GM18868 (cell line): Measurements from ENCODE around the gene PARP11.

Experiments
- ATAC-seq: cut with Tn5 transposase; IDR thresholded peaks from one replicate; pipeline ENCODE4 v1.9.1; 2021; ENCODE audit warnings: mild to moderate bottlenecking, moderate library complexity; ENCODE audit not compliant: unreplicated experiment

Gene PARP11

DNA sequence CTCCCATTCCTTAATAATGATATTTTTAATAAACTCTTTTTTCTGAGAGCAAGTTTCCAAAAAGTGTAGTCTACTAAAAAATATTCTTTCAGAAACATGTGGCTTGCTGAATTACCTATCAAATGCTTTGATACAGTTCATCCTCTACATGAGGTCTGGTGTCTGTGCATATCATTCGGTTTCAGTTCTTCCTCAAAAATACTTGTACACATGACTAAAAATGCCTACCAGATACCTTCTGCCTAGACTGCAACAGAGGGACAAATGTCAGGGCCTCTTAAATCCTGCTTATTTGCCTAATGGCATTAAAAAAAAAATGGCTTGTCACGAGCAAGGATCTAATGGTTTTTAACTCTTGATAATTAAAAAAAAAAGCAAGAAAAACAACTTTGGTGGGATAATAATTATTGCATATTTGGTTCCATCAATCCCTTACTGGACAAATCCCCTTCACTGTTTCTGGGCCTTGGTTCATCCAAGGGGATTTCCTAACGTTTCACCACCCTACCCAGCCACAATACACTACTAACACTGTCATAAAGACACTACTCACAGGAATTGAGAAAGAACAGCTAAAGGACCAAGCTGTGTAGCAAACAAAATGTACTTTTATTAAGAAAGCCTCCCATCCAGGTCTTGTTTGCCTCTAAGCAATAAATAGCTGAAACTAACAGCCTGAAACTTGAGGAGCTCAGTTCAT lies 45.7 kb downstream of the PARP11 start:
- peak; percentile 70 for ATAC-seq

DNA sequence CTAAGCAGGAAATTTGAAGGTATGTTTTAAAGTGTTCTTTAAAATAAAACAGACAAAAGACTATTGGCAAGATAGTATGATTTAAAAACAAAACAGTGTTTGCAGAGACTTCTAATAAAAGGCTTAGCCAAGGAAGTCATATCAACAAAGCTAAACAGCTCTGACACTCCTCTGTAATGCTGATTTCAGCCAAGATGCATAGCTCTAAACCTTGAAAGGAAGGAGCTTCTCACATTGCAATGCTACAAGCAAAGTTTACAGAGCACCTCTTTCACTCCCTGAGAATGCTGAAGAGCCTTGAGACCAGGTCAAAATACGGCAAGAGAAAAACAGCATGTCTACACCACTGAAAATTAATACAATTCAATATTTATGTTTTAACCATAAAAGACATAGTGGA lies 51.8 kb downstream of the PARP11 start:
- ATAC-seq, result no peak

DNA sequence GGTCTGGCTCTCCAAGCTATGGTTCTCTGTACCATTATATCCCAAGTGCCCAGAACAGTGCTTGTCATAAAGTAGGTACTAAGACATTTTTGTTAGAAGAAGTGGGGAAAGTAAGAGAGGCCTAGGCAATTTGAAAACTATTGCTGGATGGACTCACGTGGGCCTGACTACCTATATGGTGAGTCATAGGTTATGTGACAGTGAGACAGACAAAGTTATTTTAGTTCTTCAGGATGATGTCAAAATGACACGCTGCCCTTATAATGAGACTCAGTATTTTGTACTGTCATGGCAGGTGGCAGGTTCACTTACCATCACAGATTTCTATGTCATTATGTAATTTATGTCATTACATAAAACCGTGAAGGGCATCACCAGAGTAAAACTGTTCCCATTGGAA lies 53.1 kb downstream of the PARP11 start:
- no peak for ATAC-seq

DNA sequence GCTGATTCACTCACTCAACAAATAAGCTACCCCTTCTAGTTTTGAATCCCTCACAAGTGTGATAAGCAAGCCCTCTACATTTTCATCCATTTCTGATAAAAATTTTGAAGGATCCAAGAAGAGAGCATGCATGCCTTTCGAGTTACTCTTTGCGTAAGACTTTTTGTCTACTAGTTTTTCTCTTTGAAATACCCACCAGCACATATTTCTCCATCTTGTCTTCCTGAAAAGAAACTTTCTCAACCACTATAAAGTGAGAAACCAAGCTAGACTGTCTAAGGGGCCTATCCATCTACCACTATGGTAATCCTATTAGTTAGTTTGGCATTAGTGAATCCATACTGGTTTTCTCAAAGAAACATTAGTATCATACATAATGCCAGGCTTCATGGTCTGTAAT lies 56.9 kb downstream of the PARP11 start:
- no peak for ATAC-seq

DNA sequence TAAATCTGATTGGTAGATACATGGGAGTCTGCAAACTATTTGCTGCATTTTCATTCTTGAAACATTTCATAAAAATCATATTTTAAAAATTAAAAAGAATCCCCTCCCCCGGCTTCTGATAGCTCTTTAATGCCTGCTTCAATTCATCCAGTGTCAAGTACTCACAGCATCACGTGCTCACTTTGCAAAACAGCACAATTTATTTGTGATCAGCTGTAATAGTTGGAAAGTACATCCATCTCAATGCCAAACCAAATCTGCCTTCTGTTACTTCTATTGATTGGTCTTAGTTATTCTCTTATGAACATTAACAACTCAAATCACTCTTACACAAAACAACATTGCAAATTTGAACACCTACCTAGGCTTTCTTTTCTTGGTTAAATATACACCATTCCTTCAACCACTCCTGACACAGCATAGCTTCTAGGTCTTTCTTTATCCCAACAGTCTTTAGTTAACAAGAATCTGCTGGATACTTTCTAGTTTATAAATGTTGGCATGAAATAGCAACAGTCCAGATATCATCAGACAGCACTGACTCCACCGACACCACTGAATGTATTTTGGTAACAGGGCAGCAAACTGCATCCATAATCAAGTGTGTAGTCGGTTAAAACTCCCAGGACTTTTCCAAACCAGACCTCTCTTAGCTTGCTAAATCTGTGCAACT lies 58.0 kb downstream of the PARP11 start:
- no peak for ATAC-seq

DNA sequence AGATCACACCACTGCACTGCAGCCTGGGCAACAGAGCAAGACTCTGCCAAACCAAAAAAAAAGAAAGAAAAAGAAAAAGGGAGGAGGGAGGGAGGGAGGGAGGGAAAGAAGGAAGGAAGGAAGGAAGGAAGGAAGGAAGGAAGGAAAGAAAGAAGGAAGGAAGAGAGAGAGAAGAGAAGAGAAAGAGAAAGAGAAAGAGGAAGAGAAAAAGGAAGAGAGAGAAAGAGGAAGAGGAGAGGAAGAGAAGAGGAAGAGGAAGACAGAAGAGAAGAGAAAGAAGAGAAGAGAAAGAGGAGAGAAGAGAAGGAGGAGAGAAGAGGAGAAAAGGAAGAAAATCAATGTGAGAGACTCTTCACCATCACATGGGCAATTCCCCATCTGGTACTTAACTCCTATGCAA lies 62.7 kb downstream of the PARP11 start:
- ATAC-seq, result no peak

DNA sequence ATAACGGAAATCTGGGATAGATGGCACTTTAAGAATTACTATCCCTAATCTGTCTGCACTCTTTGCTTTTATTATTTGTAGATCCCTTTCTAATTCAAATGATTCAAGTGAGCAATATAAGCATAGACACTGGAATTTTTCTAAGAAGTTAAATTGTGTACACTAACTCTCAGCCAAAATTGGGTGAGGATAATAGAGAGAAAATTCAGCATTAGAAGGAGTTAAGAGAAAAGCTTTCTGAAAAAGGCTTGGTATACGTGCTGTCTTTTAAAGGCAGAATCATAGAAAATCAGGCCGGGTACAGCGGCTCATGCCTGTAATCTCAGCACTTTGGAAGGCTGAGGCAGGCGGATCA lies 63.2 kb downstream of the PARP11 start:
- ATAC-seq, result no peak

DNA sequence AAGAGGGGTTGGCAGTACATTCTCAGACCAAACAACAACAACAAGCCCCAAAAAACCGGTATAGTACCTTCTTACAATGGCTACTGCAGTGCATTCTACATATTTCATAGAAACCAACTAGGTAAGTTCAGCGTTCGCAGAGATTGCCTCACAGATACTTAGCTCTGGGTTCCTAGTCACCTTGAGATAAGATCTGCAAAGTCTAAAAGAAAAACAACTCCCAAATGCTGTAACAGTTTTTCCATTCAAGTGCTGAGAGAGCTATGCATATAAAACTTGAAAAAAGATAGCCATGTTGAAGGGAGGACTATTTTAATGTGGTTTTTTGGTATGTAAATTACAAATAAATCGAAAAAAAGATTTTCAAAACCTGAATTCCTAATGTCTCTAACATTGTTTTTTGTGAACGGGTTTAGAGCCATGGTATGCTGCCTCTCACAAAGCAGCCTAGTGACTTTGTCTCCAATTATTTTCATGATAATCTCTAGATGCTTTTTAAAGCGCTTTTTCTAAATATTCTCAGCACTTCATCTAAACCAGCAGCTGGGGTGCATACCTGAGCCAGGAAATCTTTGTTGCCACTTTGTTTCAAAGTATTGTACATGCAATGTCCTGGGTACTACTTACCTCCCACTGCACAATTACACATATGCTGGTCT lies 63.7 kb downstream of the PARP11 start:
- no peak for ATAC-seq

DNA sequence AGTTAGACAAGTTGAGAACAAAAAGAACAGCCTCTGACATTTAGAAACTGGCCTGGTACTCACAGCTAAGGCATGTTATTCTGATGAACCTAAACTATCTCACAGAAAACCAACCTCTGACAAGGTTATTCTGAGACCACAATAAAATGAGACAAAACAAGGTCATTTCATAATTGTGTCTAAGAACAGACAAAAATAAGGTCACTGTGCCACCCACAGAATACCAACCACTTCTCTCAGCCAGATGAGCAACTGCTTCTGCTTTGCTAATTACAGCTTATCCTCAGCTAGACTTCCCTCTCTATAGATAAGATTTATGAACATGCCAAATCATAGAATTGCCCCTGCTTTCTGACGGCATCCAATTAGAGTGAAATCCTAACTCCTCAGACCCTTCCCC lies 68.1 kb downstream of the PARP11 start:
- no peak for ATAC-seq

DNA sequence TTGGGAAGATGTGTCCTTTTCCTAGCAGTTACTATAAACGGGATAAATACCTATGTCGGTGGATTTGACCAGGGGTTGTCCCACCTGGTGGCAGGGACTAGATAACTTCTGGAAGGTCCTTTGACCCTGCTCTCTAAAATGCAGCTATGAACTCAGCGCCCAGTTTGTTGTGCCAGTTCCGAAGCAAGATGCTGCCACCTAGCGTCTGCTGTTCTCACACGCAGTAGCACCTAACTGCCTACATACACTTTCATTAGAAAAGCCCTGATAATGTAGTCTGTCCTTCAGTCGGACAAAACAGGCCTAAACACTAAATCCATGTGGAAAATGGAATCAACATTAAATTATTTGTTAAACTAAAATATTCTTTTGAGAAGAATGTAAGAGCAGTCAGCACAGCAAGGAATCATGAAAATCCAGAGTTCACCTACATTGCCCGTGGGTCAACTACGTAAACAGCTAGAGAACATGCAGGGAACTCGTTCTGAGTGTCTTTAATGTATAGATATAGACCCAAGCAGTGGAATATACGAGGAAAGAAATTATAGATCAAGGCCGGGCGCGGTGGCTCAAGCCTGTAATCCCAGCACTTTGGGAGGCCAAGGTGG lies 69.2 kb downstream of the PARP11 start:
- no peak for ATAC-seq

DNA sequence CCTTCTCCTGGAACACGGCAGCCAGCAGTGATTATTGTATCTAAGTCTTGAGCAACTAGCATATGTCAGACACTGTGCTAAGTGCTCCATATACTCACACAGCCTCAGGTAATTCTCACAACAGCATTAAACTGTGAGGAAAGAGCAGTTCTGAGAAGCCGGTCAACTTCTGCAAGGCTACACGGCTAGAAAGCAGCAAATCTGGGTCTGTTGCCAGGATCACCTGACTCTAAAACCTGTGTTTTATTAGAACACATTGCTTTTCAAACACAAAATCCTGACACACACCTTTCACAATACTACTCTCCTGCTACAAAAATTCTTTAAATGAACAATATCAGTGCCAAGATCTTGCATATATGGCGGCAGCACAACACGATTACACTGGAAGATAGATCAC lies 70.5 kb downstream of the PARP11 start:
- ATAC-seq, result no peak

DNA sequence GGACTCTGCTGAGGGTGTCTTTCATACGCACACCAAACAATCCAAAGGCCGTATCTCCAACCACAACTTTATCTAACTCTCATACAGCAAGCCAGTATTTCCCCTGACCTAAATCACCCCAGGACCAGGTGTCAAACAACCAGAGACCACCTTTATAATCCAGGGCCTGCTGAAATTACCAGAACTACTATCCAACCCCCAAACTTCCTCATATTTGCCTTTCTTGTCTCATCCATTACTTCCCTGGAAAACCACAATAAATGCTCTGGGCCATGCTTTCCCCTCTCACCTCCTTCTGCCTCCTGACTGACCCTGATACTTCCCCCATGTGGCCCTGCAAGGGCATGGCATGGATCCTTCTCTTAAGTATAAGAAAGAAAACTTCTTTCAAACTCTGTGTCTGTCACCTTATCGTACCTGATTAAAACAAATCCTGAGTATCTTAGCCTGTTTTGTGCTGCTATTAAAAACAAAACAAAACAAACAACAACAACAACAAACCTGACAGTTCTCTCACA lies 75.6 kb downstream of the PARP11 start:
- ATAC-seq, result no peak

DNA sequence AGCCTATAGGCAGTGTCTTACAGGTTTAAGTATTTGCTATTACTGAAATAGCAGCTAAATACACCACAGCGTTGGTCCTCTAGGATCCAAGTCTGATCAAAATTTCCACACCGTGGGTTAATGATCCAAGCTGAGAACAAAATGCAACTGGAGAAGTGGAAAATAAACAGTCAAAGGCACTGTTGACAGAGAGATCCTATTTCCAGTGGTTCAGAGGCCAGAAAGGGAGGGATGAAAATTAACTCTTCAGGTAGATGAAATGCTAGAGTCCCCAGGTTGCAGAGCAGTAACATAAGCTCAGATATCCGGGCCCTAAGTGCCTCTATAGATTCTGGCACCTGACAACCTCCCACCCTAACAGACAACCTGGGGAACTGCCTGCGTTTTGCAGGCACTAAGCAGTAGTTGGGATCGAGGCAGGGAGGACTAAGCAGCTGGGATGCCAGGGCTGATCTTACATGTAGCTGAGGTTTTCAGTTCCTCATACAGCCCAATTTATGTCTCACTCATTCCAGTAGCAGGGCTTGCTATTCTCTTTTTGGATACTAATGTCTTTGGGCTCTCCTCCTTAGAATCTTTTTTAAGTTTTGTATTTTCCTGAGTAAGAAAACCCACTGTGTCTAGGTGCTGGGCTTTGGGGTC lies 77.6 kb downstream of the PARP11 start:
- ATAC-seq, result no peak

DNA sequence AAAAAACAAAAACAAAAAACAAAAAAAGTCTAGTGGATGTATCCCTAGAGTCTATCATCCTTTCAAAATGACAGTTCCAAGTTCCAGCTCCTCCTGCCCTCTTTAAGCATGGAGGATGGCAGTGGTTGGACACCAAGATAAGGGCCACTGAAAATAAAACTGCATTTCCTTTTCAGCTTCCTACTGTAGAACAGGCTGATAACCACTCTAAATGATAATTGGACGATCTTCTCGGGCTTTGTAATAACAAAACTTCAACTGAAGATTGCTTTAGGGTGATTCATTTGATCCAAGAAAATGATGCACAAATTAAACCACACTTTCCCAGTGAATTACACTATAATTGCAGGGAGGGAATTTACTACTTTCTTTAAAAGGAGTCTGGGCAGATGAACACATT lies 78.1 kb downstream of the PARP11 start:
- no peak for ATAC-seq

DNA sequence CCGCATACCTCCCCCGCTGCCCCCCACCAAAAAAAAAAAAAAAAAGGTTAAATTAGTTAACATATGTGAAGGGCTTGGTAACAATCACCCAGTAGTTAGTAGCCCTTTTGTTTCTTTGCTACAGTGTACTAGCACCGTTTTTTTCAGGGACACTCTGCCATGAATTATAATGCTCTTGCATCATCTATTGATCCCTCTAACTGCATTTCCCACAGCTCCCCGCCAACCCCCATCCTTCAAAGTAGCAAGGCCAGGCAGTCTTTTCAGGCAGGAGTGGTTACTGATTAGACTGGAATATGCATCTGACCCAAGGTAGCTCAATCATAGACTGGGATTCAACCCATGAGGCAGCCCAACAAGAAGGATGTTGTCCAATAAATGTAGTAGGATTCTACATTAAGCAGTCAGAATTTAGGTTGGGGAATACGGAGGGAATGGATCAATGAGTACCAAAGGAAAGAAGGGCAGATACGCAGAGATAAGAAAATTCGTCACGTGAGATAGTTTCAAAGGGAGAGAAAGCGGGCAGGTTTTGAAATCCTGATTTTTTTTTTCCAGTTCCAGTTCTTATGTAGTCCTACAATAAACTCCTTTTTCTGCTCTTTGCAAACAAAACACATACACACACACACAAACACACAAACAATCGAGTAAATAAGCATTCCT lies 80.4 kb downstream of the PARP11 start:
- no peak for ATAC-seq

DNA sequence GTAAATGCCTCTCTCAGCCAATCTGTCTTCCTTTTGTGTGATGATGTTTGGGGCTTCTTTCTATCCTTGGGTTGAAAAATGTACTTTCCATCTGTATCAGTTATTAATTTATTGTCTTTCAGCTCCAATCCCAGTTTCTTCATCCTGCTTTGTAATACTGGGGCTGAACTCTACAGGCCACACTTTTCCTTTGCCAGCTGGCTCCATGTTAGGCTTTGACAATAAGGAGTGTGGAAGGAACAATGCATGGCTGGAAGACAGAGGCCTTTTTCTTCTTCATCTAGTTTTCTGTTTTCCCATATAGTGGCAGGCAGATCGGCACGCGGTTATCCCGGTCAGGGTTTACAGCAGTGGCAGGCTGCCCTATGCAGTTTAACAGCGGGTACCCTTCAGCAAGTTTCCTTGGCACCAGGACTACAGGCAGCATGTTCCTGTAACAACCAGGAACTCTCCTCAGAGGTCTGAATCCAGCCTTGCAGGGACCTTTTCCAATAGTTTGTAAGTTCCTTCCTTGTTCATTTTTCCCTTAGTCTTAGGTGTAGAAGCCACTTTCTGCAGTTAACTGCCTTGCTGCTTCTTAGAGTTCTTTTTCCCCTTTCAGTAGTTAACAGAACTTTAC lies 81.8 kb downstream of the PARP11 start:
- ATAC-seq, result no peak

DNA sequence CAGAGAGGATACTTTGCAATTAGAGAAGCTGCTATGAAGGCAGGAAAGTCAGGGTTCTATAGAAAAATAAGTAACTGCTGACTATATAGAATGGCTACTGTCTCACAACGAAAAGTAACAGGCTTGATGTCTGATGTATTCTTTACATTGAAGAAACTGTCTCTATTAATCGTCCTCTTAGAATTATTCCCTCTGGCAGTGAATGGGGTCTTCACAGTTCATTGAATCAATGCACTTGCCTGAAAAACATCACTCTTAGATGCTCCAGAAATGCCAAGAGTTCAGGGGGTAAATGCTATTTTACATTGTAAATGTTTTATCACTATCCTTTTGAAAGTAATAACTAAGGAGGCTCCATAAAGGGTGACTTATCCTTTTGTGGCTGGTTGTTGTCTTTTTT lies 82.6 kb downstream of the PARP11 start:
- no peak for ATAC-seq

DNA sequence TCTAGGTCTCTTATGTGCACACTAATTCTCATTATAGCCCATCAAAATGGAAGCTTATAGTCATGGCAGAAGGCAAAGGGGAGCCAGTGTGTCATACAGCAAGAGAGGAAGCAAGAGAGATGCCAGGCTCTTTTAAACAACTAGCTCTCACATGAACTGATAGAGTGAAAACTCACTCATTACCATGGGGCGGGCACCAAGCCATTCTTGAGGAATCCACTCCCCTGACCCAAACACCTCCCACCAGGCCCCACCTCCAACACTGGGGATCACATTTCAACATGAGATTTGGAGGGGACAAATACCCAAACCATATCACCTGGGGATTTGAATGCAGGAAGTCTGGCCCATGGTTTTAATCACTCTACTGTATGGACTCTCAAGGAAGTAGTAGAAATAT lies 83.4 kb downstream of the PARP11 start:
- no peak for ATAC-seq

DNA sequence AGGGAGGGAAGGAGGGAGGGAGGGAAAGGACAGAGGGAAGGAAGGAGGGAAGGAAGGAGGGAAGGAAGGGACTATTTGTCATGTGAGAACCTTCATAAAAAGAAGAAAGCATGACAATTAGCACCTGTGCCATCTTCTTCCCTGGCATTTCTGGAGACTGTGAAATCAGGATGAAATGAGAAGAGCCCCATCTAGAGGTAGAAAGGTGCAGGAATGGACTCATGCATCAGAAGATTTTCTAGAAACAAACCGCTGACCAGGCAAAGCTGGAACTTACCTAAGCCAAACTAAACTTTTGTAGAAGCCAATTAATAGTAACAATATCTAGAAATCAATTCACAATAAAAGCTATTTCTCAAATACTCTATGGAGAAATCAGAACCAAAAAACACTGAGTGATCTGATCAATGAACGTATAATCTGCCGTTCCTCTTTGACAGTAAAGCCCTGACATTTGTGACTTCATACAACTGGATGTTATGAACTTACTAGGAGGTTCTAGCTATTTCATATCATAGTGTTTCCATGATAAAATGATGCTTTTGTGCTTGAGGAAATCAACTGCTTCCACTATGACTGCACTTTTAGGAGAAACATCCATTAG lies 95.9 kb downstream of the PARP11 start:
- no peak for ATAC-seq
